H1 (cell line): ENCODE results near the gene CD300LB. TPM values are rescaled to one million over a fixed set of nuclear protein-coding genes. Genes with fewer than 3 reads are reported as not detected.

Source experiments
- CTCF ChIA-PET: fragments of 300-600 bp; sonication (Branson Sonifier 250); formaldehyde crosslinking; loops from one replicate; lab custom pipeline; 2021; ENCODE audit not compliant: partially characterized antibody; lab: Charles Lee
- POLR2A ChIA-PET: fragments of 300-600 bp; sonication (Branson Sonifier 250); formaldehyde crosslinking; loops from one replicate; lab custom pipeline; 2021; ENCODE audit warnings: inconsistent platforms; ENCODE audit not compliant: partially characterized antibody; lab: Charles Lee
- DNase-seq, 2 experiments: peaks; one replicate each; pipeline versions ENCODE4 v3.0.0 to v3.0.0-alpha.2; 2010 to 2022; ENCODE audit warnings: low spot score in 2 of 2, low read depth in 1 of 2, mixed read lengths in 1 of 2
- FAIRE-seq: peaks from 2 replicates; lab custom pipeline; 2011; peaks lifted over from hg19 to GRCh38; lab: Jason Lieb, UNC
- H2AFZ ChIP-seq: 2 replicates; pipeline ENCODE4 v1.8.1; 2012; ENCODE audit warnings: low read length, inconsistent platforms
- H2AK5ac ChIP-seq: 2 replicates; pipeline ENCODE4 v1.6.1; 2013; ENCODE audit warnings: low read depth, low read length
- H2BK120ac ChIP-seq: replicated peaks from 2 replicates; pipeline ENCODE3; 2013; ENCODE audit warnings: low read depth, low read length, inconsistent platforms
- H2BK12ac ChIP-seq: 2 replicates; pipeline ENCODE4 v1.6.1; 2013; ENCODE audit warnings: low read depth, low read length
- H2BK15ac ChIP-seq: 2 replicates; pipeline ENCODE4 v1.6.1; 2013; ENCODE audit warnings: low read length
- H2BK20ac ChIP-seq: 2 replicates; pipeline ENCODE4 v1.6.1; 2013; ENCODE audit warnings: low read length
- H2BK5ac ChIP-seq: 2 replicates; pipeline ENCODE4 v1.6.1; 2013; ENCODE audit warnings: low read depth, low read length
- H3K14ac ChIP-seq: 2 replicates; pipeline ENCODE4 v1.6.1; 2013; ENCODE audit warnings: inconsistent platforms; ENCODE audit not compliant: insufficient read length
- H3K18ac ChIP-seq: 2 replicates; pipeline ENCODE4 v1.6.1; 2013; ENCODE audit warnings: low read length; ENCODE audit errors: extremely low read depth
- H3K23ac ChIP-seq: 2 replicates; pipeline ENCODE4 v1.6.1; 2013; ENCODE audit warnings: inconsistent platforms; ENCODE audit not compliant: insufficient read length
- H3K23me2 ChIP-seq: 2 replicates; pipeline ENCODE4 v1.6.1; 2013; ENCODE audit warnings: low read depth, low read length
- H3K27ac ChIP-seq: 2 replicates; pipeline ENCODE4 v1.6.1; 2011; ENCODE audit warnings: low read depth, low read length, inconsistent platforms
- H3K27me3 ChIP-seq, 4 experiments: replicated peaks in 1 of 4; 1 replicate in 1 of 4; 2 replicates in 3 of 4; pipeline versions ENCODE4 v1.6.1 to v1.8.1; 2011 to 2013; ENCODE audit warnings: low read length in 3 of 4, mild to moderate bottlenecking in 3 of 4, inconsistent platforms in 2 of 4, mixed read lengths in 2 of 4, moderate library complexity in 1 of 4; ENCODE audit not compliant: control insufficient read depth in 3 of 4, insufficient read depth in 3 of 4; ENCODE audit errors: extremely low read depth in 1 of 4
- H3K36me3 ChIP-seq, 4 experiments: 2 replicates each; pipeline versions ENCODE4 v1.6.1 to v1.8.1; 2011 to 2013; ENCODE audit warnings: mild to moderate bottlenecking in 4 of 4, low read length in 3 of 4, moderate library complexity in 2 of 4, control low read depth in 1 of 4, inconsistent platforms in 1 of 4; ENCODE audit not compliant: insufficient read depth in 4 of 4, control insufficient read depth in 2 of 4
- H3K4ac ChIP-seq: replicated peaks from 2 replicates; pipeline ENCODE3; 2013; ENCODE audit warnings: low read length, low read depth, mixed read lengths, inconsistent platforms; ENCODE audit not compliant: insufficient read length
- H3K4me1 ChIP-seq, 4 experiments: replicated peaks in 1 of 4; 1 replicate in 1 of 4; 2 replicates in 3 of 4; pipeline versions ENCODE4 v1.6.1 to v1.8.1; 2011 to 2013; ENCODE audit warnings: low read length in 3 of 4, inconsistent platforms in 2 of 4, mixed read lengths in 1 of 4; ENCODE audit not compliant: insufficient read depth in 4 of 4, control insufficient read depth in 3 of 4
- H3K4me2 ChIP-seq, 2 experiments: 2 replicates each; pipeline versions ENCODE4 v1.6.1 to v1.8.1; 2011 to 2013; ENCODE audit warnings: low read depth in 2 of 2, low read length in 2 of 2, control low read depth in 1 of 2, inconsistent platforms in 1 of 2, mild to moderate bottlenecking in 1 of 2; ENCODE audit not compliant: insufficient read depth in 1 of 2
- H3K4me3 ChIP-seq, 4 experiments: fragments of 200-600, 300-600 bp in 1 of 4; sonication (generic), shearing (Covaris generic), sonication (Bioruptor Twin) in 1 of 4; 2 replicates each; pipeline versions ENCODE4 v1.5.1 to v1.8.1; 2011 to 2016; ENCODE audit warnings: low read length in 4 of 4, low read depth in 3 of 4, control low read depth in 2 of 4, inconsistent platforms in 2 of 4, mild to moderate bottlenecking in 2 of 4, mixed read lengths in 1 of 4, moderate library complexity in 1 of 4; ENCODE audit not compliant: insufficient read depth in 2 of 4; ENCODE audit errors: extremely low read depth in 1 of 4
- H3K56ac ChIP-seq: replicated peaks from 2 replicates; pipeline ENCODE3; 2013; ENCODE audit warnings: low read depth, mild to moderate bottlenecking, mixed read lengths, low read length, inconsistent platforms; ENCODE audit not compliant: insufficient read length
- H3K79me1 ChIP-seq: 2 replicates; pipeline ENCODE4 v1.6.1; 2013; ENCODE audit warnings: low read depth, low read length, control low read depth
- H3K79me2 ChIP-seq, 2 experiments: 2 replicates each; pipeline versions ENCODE4 v1.6.1 to v1.8.1; 2012 to 2013; ENCODE audit warnings: low read length in 2 of 2, mild to moderate bottlenecking in 2 of 2, inconsistent platforms in 1 of 2; ENCODE audit not compliant: insufficient read depth in 2 of 2, control insufficient read depth in 1 of 2
- H3K9ac ChIP-seq, 4 experiments: replicated peaks in 1 of 4; 1 replicate in 1 of 4; 2 replicates in 3 of 4; pipeline versions ENCODE4 v1.6.1 to v1.8.1; 2011 to 2013; ENCODE audit warnings: low read depth in 3 of 4, low read length in 3 of 4, control low read depth in 2 of 4, mild to moderate bottlenecking in 2 of 4, moderate library complexity in 2 of 4, inconsistent platforms in 1 of 4; ENCODE audit errors: extremely low read depth in 1 of 4
- H3K9me3 ChIP-seq, 2 experiments: 2 replicates each; pipeline versions ENCODE4 v1.6.1 to v1.8.1; 2012 to 2013; ENCODE audit warnings: mild to moderate bottlenecking in 2 of 2, moderate library complexity in 2 of 2, control low read depth in 1 of 2, inconsistent platforms in 1 of 2, low read depth in 1 of 2, low read length in 1 of 2, mixed read lengths in 1 of 2; ENCODE audit not compliant: insufficient read depth in 2 of 2
- H4K20me1 ChIP-seq, 2 experiments: replicated peaks in 1 of 2; 2 replicates each; pipeline versions ENCODE3 to v1.8.1; 2011 to 2013; ENCODE audit warnings: inconsistent platforms in 2 of 2, low read length in 2 of 2, mild to moderate bottlenecking in 1 of 2; ENCODE audit not compliant: insufficient read depth in 2 of 2, control insufficient read depth in 1 of 2
- H4K5ac ChIP-seq: 2 replicates; pipeline ENCODE4 v1.6.1; 2013; ENCODE audit warnings: low read length, low read depth, mixed read lengths, inconsistent platforms; ENCODE audit not compliant: insufficient read length
- H4K8ac ChIP-seq: 2 replicates; pipeline ENCODE4 v1.8.0; 2013; ENCODE audit warnings: mild to moderate bottlenecking, moderate library complexity, low read length, inconsistent platforms; ENCODE audit not compliant: insufficient read depth; ENCODE audit errors: extremely low read depth
- H4K91ac ChIP-seq: replicated peaks from 2 replicates; pipeline ENCODE3; 2013; ENCODE audit warnings: low read length, mixed read lengths, inconsistent platforms; ENCODE audit not compliant: insufficient read length
- ASH2L ChIP-seq: fragments of 200-600, 300-600 bp; sonication (generic); IDR thresholded peaks from one replicate; pipeline ENCODE4 v1.7.1; 2017; ENCODE audit warnings: low read length
- ATF2 ChIP-seq: IDR thresholded peaks from 2 replicates; pipeline ENCODE4 v1.6.1; 2012; ENCODE audit warnings: low read length, inconsistent platforms
- BRCA1 ChIP-seq: IDR thresholded peaks from 2 replicates; pipeline ENCODE4 v1.6.1; 2012; ENCODE audit warnings: low read depth, low read length, improper control_type of control experiment
- CTBP2 ChIP-seq: IDR thresholded peaks from 2 replicates; pipeline ENCODE4 v1.7.0; 2011; ENCODE audit warnings: borderline replicate concordance, mild to moderate bottlenecking, moderate library complexity, mixed read lengths, low read length; ENCODE audit not compliant: insufficient read depth, insufficient read length
- E2F6 ChIP-seq: IDR thresholded peaks from 2 replicates; pipeline ENCODE4 v1.6.1; 2012; ENCODE audit warnings: inconsistent platforms
- EGR1 ChIP-seq: IDR thresholded peaks from 2 replicates; pipeline ENCODE4 v1.6.1; 2011; ENCODE audit warnings: low read depth, low read length, borderline replicate concordance
- EP300 ChIP-seq, 2 experiments: IDR thresholded peaks; 1 replicate in 1 of 2; 2 replicates in 1 of 2; pipeline ENCODE4 v1.6.1; 2011 to 2012; ENCODE audit warnings: low read depth in 2 of 2, low read length in 2 of 2, mild to moderate bottlenecking in 2 of 2, borderline replicate concordance in 1 of 2, inconsistent platforms in 1 of 2, moderate library complexity in 1 of 2
- HDAC6 ChIP-seq: IDR thresholded peaks from one replicate; pipeline ENCODE4 v1.7.1; 2012; ENCODE audit warnings: low read depth, mild to moderate bottlenecking, inconsistent platforms, low read length, moderate library complexity
- RAD21 ChIP-seq, 2 experiments: IDR thresholded peaks in 1 of 2; conservative IDR thresholded peaks in 1 of 2; 2 replicates each; pipeline ENCODE4 v1.6.1; 2011; ENCODE audit warnings: low read depth in 2 of 2, low read length in 2 of 2, improper control_type of control experiment in 1 of 2, inconsistent platforms in 1 of 2, mild to moderate bottlenecking in 1 of 2, moderate library complexity in 1 of 2
- SIRT6 ChIP-seq: IDR thresholded peaks from one replicate; pipeline ENCODE4 v1.7.1; 2012; ENCODE audit warnings: low read length, inconsistent platforms
- WGBS, 2 experiments: shearing (Covaris generic) in 1 of 2; methylation state at CpG; one replicate each; pipeline versions ENCODE4 v1.1.6 to v1.1.7; 2013 to 2015; ENCODE audit warnings: low lambda C conversion rate in 2 of 2, mixed read lengths in 2 of 2, inconsistent platforms in 1 of 2, low coverage in 1 of 2, missing lambda C conversion rate in 1 of 2; ENCODE audit not compliant: insufficient replicate concordance in 2 of 2, insufficient coverage in 1 of 2, insufficient read length in 1 of 2; ENCODE audit errors: extremely low coverage in 1 of 2, missing lambda C conversion rate in 1 of 2; 5-methylcytosine and 5-hydroxymethylcytosine counted together
- polyA plus RNA-seq, 7 experiments: library from polyadenylated mRNA; depleted of rRNA in 3 of 7; stranded (reverse) in 5 of 7; unstranded in 2 of 7; fragments of >200 nt in 5 of 7; fragments of 200-250 nt in 2 of 7; gene quantifications; 1 replicate in 5 of 7; 2 replicates in 1 of 7; 4 replicates in 1 of 7; pipeline versions ENCODE4 v1.2.1 to v1.2.3, GENCODE V29; 2011 to 2013; ENCODE audit warnings: missing spikeins in 2 of 7, mixed read lengths in 2 of 7
- total RNA-seq: library from RNA; stranded (reverse); fragmentation: NEBNext Ultra II Directional; extraction: Animal tissue kit (Norgen Biotek cat#: 25700); gene quantifications from 2 replicates; pipeline ENCODE4 v1.2.1, GENCODE V29; 2021

The CD300LB gene
- total and polyA plus RNA-seq, 2 of the 8 experiments (the other 6 are each of a cell fraction or from before 2014, with no cell fraction given) = not detected

GRCh38 chr17:74525781-74526288, 5.4 kb downstream of the CD300LB start:
- 87% methylated on average over 14 of the region's 14 CpGs; no CpG with 5 or more reads in 1 of the 2 experiments for whole genome bisulfite sequencing, 2 experiments
- no peak for DNase-seq
- POLR2A ChIA-PET = no interaction called here
- no peak for TF ChIP-seq ATF2
- no peak for TF ChIP-seq EGR1
- no peak for TF ChIP-seq EP300 (IDR thresholded peaks at IDR 0.05; ENCODE audit: borderline replicate concordance in 1 of 2, low read depth in 2 of 2, low read length in 2 of 2)
- no peak for TF ChIP-seq ASH2L
- TF ChIP-seq RAD21 (IDR thresholded peaks at IDR 0.05 in 1 of 2, conservative IDR thresholded peaks at IDR 0.05 in 1 of 2; ENCODE audit: low read depth in 2 of 2, low read length in 2 of 2) = no peak
- no peak for TF ChIP-seq SIRT6
- TF ChIP-seq E2F6 = no peak
- no peak for TF ChIP-seq HDAC6
- no peak for TF ChIP-seq CTBP2
- TF ChIP-seq BRCA1 = no peak

More at GRCh38 chr17:74525781-74526288, 5.4 kb downstream of the CD300LB start:
- Histone ChIP-seq H3K23ac (no peak overlapping the region), H3K23me2 (no peaks in the 10 kb centered on the region), H3K27me3 (peaks cover 0 to 2% (median 0%) of the 10 kb centered on the region in 4 experiments; a peak in 2 of 7 replicates), H3K36me3 (no peaks in the 10 kb centered on the region), H3K14ac (no peak overlapping the region), H4K8ac (no peak overlapping the region), H4K5ac (no peak overlapping the region), H2BK120ac (no peak overlapping the region), H4K20me1 (no peaks in the 10 kb centered on the region), H2BK15ac (no peak overlapping the region), H3K18ac (no peak overlapping the region), H2BK5ac (no peak overlapping the region), H3K79me2 (no peaks in the 10 kb centered on the region), H2BK20ac (no peak overlapping the region), H3K4me3 (no peak overlapping the region), H2AFZ (no peak overlapping the region), H4K91ac (no peak overlapping the region), H3K9ac (no peak overlapping the region), H2AK5ac (no peak overlapping the region), H3K4me2 (no peak overlapping the region), H3K9me3 (peaks cover 10 to 19% of the 10 kb centered on the region in 2 experiments; a peak in 3 of 4 replicates), H3K79me1 (no peaks in the 10 kb centered on the region), H2BK12ac (no peak overlapping the region), H3K4ac (no peak overlapping the region), H3K4me1 (no peaks in the 10 kb centered on the region), H3K27ac (no peak overlapping the region), H3K56ac (no peak overlapping the region)
- FAIRE-seq = no peak
- CTCF ChIA-PET = interaction anchor here (1.0 to 3.6 kb wide), 5 partner anchors 10 to 164 kb away, joined by 3 to 13 read pairs (median 4); partner anchors contain the start of genes BTBD17 and GPR142
